ENCODE measurements around the gene ACOX1.

GRCh38 chr17:76022285-76022684 is 43.3 kb upstream of the ACOX1 start:
- TF ChIP-seq CTCF (conservative IDR thresholded peaks at IDR 0.05; ENCODE audit: low read length) (no peak), EZH2phosphoT487 (IDR thresholded peaks at IDR 0.05; ENCODE audit: borderline replicate concordance) (no peak)
